ENCODE data around the gene TENM4.

DNA sequence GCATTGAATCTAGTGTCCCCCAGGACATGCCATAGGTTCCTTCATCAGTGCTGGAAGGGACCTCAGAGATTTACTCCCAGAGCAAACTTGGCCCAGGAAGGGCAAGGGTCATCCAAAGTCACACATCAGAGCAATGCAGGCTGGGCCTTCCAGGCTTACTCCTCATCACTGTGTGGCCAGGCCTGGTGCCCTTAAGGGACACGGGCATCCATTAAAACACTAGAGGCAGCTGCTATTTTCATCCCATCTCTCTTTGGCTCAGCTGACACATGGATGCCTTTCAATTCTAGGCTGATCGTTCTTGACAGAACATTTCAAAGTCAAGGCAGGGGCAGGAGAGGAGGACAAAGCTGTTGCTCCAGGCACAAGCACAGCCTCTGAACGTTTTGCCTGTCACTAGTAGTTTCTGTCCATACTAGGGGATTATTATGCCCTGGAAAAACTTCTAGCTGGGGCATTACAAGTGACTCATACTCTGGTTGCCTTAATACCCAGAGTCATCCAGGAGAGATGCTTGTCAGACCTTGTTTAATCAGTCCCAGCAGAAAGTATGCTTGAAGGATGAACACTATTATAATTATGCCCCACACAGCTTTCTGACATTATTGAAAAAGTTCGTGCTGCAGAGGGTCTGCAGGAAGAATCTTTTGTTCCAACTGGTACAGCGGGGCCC, 240.3 kb downstream of the TENM4 start:
- no peak for TF ChIP-seq FOXK2 (IDR thresholded peaks at IDR 0.05)
- no peak for TF ChIP-seq ARNT (IDR thresholded peaks at IDR 0.05)
- no peak for TF ChIP-seq TARDBP (IDR thresholded peaks at IDR 0.05)
- TF ChIP-seq NFRKB (IDR thresholded peaks at IDR 0.05): no peak
- no peak for TF ChIP-seq CTBP1 (IDR thresholded peaks at IDR 0.05; ENCODE audit: borderline replicate concordance)
- TF ChIP-seq HDGF (IDR thresholded peaks at IDR 0.05; ENCODE audit: borderline replicate concordance): no peak

All from HEK293T (cell line).